Jurkat, Clone E6-1 (cell line): ENCODE data around the gene WWOX.

Experiments used
- DNase-seq: peaks from one replicate; pipeline ENCODE4 v3.0.0-alpha.2; 2011; ENCODE audit warnings: low read depth, low spot score
- H3K4me3 ChIP-seq: 2 replicates; pipeline ENCODE4 v1.5.1; 2011; ENCODE audit warnings: mild to moderate bottlenecking, low read length, control low read depth, moderate library complexity

The WWOX gene

GRCh38 chr16:79090966-79091365, 991.5 kb downstream of the WWOX start:
- peak overlapping the region; percentile 15; the same call in 1 of the 2 replicates for H3K4me3 ChIP-seq
- peak; percentile 49 for DNase-seq

DNA sequence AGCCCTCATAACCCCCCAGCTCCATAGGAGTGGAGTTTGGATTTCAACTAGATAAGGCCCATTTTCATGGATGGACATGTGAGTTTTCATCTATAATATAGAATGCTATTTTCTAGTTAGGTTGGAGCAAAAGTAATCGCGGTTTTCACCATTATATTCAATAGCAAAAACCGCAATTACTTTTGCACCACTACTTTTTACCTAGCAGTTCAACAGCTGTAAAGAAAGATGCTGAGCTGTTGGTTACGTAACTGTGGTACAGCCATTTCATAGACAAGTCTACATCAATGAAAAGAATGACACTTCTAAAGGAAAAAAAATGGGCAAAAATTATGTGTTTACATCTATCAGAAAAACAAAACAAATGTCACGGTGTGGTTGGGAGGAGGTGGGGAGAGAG, 993.4 kb downstream of the WWOX start:
- H3K4me3 ChIP-seq = no peak overlapping the region; the same call in 1 of the 2 replicates
- peak; percentile 61 for DNase-seq

- DNase-seq = peak; percentile 76
- peak overlapping the region; percentile 29 for H3K4me3 ChIP-seq
Observed at GRCh38 chr16:79093554-79093967, 994.1 kb downstream of the WWOX start.

- no peak overlapping the region for H3K4me3 ChIP-seq
- DNase-seq = no peak
Observed at GRCh38 chr16:79096246-79096645, 996.8 kb downstream of the WWOX start.

GRCh38 chr16:79097166-79097565, 997.7 kb downstream of the WWOX start:
- DNase-seq = no peak
- no peak overlapping the region for H3K4me3 ChIP-seq

DNA sequence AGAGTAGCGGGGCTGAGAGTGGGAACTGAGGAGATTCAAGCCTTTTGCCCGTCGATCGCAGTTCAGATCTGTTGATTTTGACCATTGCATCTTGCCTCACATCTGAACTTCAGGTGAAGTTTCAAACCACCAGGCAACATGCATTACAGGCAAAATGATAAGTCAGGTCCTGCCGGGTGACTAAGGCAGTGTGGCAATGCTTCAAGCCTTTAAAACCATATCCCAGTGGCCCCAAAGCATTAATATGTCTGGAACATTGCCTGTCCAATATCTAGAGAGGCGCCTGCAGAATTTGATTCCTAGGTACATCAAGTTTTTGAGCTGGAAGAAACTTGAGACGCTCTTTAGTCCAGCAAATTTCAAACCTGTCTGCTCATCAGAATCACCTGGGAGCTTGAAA, 998.3 kb downstream of the WWOX start:
- DNase-seq = no peak
- H3K4me3 ChIP-seq = no peak overlapping the region

DNA sequence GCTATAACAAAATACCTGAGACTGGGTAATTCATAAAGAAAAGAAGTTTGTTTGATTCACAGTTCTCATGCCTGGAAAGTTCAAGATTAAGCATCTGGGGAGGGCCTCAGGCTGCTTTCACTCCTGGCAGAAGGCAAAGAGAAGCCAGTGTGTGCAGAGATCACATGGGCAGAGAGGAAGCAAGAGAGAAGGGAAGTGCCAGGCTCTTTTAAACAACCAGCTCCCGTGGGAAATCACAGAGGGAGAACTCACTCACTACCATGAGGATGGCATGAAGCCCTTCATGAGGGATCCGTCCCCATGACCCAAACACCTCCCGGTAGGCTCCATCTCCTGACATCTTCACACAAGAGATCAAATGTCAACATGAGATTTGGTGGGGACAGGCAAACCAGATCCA, 999.5 kb downstream of the WWOX start:
- H3K4me3 ChIP-seq = no peak overlapping the region
- no peak for DNase-seq

GRCh38 chr16:79099716-79100115, 1000.3 kb downstream of the WWOX start:
- H3K4me3 ChIP-seq = no peak overlapping the region
- DNase-seq = no peak

DNA sequence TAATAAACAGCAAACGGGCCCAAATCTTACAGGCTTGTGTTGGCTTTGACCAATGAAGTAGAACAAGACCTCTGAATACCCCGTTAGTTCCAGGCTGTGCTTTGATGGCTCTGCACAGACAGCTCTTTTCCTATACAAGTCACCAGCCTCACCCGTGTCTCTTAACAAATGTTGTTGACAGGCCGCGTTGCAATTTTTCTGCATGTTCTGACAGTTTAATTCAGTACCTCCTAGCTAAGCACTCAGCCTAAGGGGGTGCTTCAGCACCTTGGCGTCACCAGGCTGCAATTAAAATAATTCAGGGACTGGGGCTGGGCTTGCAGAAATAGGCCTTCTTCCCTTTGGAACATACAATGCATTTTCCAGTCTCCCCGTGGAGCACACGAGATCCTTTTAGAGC, 1001.0 kb downstream of the WWOX start:
- no peak overlapping the region for H3K4me3 ChIP-seq
- DNase-seq = no peak

GRCh38 chr16:79101491-79101890, 1002.0 kb downstream of the WWOX start:
- no peak for DNase-seq

GRCh38 chr16:79104567-79104966, 1005.1 kb downstream of the WWOX start:
- DNase-seq = no peak
- no peak overlapping the region for H3K4me3 ChIP-seq

More at GRCh38 chr16:79101491-79101890, 1002.0 kb downstream of the WWOX start:
- no peak overlapping the region for H3K4me3 ChIP-seq

DNA sequence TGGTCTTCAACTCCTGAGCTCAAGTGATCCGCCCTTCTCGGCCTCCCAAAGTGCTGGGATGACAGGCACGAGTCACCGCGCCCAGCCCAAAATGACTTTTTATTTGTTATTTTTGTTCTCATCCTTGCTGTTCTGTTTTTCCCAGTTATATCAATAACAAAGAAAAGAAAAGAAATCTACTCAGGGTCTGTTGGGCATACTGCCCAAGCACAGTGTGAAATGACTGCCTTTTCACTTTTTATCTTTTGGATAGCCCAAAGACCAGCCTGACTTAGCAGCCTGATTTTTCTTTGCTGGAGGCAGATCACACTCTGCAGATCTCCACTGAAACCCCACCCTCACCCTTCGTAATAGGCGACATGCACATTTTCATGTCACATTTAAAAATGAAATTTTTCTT, 1007.8 kb downstream of the WWOX start:
- DNase-seq = no peak

DNA sequence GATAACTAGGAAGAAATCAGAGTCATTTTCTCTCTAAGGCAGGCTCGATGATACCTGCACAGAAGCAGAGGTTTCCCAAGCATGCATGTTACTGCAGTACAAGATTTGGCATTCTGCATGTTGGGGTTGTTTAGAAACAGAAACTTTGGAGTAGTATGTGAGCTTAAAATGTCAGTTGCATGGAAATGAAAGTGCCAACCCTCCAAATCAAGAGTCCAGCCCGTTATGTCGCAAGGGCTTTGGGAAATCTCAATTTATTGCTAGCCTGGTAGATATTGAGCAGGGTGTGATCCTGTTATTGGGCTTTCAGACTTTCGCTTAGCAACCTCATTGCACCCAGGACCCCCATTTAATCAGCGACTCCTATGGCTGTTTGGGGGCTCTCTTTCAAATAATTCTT, 1010.3 kb downstream of the WWOX start:
- DNase-seq = no peak
- H3K4me3 ChIP-seq = no peak overlapping the region

More for the DNA sequence above, 1007.8 kb downstream of the WWOX start:
- H3K4me3 ChIP-seq = no peak overlapping the region

DNA sequence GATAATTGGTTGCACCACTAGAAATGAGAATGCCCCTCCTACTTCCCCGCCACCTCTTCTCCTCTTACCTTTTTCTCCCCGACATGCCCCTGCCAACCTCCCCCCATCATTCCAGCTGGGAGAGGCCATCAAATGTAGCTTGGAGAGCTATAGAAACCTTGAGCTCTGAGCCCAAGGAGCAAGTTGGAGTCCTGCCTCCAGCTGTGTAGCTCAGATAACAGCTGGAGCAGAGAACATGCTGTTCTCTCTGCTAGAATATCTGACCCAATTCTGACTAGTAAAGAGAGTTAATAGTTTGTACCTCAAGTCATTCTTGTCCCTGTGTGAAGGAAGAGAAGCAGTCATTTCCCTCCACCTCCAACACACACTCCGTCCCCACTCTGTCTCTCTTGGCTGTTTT, 1010.8 kb downstream of the WWOX start:
- H3K4me3 ChIP-seq = no peak overlapping the region
- DNase-seq = no peak

GRCh38 chr16:79110953-79111352, 1011.5 kb downstream of the WWOX start:
- no peak overlapping the region for H3K4me3 ChIP-seq
- no peak for DNase-seq

DNA sequence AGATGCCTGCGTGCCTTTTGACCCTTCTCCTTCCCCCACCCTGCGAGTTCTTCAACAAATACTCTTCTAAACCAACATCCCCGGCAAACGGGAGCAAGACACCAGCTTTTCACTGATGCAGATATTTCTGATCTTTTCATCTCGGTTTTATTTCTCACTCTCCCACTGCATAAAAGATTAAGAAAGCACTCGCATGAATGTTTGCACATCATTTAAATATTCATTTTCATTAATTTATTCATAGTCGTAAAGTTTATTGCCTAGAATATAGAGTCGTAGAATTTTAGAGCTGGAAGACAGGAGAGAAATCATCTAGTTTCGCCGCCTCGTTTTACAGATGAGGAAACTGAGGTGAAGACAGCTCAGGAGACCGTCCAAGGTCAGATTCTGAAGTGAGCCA, 1013.0 kb downstream of the WWOX start:
- no peak overlapping the region for H3K4me3 ChIP-seq
- DNase-seq = no peak

DNA sequence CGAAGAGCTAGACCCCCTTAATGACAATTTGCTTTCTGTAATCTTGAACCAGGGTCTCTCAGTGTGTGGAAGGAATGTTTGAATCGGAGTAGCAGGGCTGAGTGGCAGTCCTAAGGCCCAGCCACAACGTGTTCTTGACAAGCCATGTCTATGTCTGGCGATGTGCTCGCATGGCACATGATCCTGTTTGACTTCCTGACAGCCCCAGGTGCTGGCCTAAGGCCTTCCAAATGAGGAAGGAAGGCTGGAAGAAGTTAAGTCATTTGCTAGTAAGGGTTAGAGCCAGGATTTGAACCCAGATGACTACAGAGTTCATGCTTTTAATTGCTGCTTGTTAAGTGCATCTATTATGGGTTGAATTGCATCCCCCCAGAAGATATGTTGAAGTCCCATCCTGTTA, 1014.4 kb downstream of the WWOX start:
- DNase-seq = no peak
- no peak overlapping the region for H3K4me3 ChIP-seq

DNA sequence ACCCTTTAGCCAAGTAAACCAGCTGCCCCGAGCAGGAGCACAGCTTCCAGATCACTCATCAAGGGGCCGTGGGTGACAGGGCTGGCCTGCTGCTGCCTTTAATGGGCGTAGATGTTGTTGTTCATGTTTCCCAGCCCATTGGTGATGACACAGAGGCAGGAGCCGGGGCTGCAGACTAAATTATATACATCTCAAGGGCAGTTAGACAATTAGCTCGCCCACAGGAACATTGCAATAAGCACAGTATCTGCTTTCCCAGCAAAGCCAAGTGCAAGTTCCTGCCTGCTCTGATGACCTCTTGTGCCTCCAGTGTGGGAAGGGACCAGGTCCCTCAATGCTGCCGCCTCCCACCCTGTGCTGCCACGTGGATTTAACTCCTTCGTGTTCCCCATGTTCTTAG, 1015.3 kb downstream of the WWOX start:
- DNase-seq = no peak
- H3K4me3 ChIP-seq = no peak overlapping the region

GRCh38 chr16:79121906-79122305, 1022.5 kb downstream of the WWOX start:
- DNase-seq = no peak
- no peak overlapping the region for H3K4me3 ChIP-seq

- no peak overlapping the region for H3K4me3 ChIP-seq
- no peak for DNase-seq
Observed at GRCh38 chr16:79122343-79122742, 1022.9 kb downstream of the WWOX start.

DNA sequence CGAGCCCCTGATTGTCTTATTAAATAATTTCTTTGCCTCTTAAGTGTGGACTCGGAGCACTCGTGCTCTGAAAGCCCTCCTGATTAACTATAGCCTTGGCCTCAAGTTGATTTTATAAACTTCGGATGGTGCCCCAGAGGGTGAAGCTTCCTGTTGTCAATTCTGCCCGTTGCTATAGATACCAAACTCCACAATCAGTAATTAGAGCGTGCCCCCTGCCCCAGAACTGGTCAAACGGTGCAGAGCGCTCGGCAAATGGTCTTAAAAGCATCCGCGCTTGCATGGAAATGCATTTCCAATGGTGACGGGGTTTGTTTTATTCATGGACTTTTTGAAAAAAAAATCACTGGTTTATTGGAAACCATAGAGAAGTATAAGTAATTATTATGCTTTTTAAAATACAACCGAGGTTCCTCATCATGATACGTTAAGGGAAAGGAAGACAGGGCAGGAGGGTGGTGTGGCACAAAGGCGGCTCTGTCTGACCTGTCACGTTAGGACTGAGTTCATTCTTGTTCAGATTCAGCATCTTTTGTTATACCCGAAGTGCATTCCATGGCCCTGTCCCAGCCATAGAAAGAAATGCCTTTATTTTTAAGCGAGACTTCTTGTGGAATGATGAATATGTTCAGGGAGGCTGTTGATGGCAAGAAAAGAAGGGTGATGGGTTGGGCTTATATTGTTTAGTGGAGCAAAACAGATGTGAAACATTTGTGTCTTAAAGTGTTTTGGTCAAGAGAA, 1024.7 kb downstream of the WWOX start:
- DNase-seq = no peak
- no peak overlapping the region for H3K4me3 ChIP-seq
